Measurements from ENCODE around the gene ITGA11. TPM values are rescaled to one million over a fixed set of nuclear protein-coding genes. Genes with fewer than 3 reads are reported as not detected.

The ITGA11 gene
- total RNA-seq, 4 donors from 2014 or later: 2.5 to 8.4 (median 5.6) TPM

DNA sequence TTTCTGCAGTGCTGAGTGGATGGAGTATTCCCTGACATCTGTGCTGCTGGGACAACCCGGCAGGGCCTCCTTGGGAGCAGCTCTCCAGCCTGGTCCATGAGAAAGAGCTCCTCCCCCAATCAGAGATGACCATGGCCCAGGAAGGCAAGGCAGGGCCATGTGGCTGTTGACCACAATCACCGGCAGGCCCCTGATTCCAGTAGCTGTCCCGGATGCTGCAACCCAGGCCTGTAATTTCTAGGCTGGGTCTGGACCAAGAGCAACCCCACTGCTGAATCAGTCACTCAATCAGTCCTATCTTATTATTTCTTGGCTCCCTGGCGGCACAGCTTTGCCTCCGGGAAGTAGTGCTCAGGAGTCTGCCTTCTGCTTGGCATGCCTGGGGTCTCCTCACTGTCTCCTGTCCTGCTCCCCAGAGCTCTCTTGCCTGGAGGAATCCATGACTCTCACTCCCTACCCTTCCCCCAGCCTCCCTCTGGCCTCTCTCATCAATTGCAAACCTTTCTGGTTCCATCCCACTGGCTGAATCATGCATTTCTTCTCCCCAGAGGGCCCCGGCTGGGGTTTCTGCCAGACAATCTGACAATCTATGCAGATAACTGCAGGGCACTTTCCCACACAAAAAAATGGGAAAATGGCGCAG lies 32.6 kb upstream of the ITGA11 start:
- TF ChIP-seq, protein P1, sequence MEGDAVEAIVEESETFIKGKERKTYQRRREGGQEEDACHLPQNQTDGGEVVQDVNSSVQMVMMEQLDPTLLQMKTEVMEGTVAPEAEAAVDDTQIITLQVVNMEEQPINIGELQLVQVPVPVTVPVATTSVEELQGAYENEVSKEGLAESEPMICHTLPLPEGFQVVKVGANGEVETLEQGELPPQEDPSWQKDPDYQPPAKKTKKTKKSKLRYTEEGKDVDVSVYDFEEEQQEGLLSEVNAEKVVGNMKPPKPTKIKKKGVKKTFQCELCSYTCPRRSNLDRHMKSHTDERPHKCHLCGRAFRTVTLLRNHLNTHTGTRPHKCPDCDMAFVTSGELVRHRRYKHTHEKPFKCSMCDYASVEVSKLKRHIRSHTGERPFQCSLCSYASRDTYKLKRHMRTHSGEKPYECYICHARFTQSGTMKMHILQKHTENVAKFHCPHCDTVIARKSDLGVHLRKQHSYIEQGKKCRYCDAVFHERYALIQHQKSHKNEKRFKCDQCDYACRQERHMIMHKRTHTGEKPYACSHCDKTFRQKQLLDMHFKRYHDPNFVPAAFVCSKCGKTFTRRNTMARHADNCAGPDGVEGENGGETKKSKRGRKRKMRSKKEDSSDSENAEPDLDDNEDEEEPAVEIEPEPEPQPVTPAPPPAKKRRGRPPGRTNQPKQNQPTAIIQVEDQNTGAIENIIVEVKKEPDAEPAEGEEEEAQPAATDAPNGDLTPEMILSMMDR (IDR thresholded peaks at IDR 0.05; ENCODE audit: low read depth): no peak

DNA sequence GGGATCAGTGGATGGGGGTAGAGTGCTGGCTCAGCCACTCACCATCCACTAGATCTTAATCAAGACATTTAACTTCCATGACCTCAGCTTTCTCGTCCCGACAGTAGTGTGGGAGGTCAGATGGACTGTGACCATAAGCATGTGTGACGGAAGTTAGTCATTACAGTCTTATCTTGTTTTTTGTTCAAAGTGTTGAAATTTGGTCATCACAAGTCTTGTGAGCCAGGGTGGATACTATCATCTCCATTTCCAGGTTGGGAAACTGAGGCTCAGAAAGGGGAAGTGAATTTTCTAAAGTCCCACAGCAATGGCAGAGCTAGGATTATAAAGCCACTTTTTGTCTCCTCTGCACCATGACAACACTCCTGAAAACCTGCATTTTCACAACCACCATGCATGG lies 32.0 kb upstream of the ITGA11 start:
- TF ChIP-seq, protein P1 (IDR thresholded peaks at IDR 0.05; ENCODE audit: low read depth): no peak

DNA sequence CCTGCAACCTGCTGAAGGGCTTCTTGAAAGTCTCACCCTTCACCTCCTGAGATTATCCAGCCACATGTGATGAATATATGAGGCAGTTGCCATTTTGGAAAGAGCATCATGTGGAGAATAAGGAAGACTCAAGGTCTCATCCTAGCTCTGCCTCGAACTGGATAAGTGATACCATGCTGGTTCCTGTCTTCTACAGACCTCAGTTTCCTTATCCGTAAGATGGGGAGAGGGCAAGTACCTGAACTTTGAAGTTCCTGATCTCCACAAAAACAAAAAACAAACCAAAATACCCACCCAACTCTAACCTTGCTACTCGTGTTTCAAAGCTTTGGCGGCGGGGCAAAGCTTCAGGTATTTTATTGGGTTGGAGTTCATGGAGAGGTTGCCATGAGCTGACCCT lies 31.5 kb upstream of the ITGA11 start:
- TF ChIP-seq, protein P1 (IDR thresholded peaks at IDR 0.05; ENCODE audit: low read depth): no peak

DNA sequence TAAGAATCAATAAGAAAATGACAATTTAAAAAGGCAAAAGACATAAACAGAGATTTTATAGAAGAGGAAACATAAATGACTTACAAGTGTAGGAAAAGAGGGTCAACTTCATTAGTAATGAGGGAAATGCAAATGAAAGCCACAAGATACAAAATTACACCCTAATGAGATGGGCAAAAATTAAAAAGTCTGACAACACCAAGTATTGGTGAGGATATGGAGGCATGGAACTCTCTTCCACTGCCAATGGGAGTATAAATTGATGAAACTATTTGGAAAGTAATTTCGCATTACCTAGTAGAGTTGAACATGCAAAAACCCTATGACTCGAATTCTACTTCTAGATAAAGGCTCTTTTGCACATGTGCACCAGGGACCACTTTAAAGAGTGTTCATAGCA lies 28.2 kb upstream of the ITGA11 start:
- TF ChIP-seq, protein P1 (IDR thresholded peaks at IDR 0.05; ENCODE audit: low read depth): no peak

DNA sequence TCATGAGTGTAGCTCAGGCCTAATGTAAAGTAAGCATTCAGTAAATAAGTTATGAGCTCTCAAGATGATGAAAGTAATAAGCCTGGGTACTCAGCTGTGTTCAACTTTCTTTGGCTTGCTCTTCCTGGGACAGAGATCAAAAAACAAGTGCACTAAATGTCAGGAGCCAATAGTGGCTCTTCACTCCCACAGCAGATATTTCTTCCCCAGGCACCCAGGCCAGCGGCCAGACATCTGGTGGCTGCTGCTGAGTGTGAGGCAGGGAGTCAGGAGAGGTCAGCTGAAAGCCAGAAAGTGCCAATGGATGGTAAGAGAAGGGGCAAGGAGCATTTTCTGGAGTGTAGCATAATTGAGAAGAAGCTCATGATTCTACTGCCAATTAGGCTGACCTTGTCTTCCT lies 18.2 kb upstream of the ITGA11 start:
- TF ChIP-seq, protein P1 (IDR thresholded peaks at IDR 0.05; ENCODE audit: low read depth): no peak

DNA sequence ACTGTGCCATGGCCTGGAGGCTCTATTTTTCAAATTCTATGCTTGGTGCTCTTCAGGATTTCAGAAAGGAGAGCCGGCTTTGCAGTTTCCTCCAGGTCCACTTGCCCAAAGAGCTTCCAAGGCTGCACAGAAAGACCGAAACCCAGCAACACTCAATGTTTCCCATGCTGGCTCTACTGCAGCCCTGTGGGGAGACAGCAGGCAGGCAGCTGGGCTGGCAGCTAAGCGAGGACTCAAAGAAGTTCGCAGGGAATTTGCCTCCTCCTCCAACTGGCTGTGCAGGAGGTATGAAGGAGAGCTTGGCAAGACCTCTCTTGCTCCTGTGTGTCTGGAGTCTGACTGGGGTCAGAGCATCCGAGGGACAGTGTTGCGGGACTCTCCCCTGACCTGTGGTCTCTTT lies 17.4 kb upstream of the ITGA11 start:
- TF ChIP-seq, protein P1 (IDR thresholded peaks at IDR 0.05; ENCODE audit: low read depth): no peak

DNA sequence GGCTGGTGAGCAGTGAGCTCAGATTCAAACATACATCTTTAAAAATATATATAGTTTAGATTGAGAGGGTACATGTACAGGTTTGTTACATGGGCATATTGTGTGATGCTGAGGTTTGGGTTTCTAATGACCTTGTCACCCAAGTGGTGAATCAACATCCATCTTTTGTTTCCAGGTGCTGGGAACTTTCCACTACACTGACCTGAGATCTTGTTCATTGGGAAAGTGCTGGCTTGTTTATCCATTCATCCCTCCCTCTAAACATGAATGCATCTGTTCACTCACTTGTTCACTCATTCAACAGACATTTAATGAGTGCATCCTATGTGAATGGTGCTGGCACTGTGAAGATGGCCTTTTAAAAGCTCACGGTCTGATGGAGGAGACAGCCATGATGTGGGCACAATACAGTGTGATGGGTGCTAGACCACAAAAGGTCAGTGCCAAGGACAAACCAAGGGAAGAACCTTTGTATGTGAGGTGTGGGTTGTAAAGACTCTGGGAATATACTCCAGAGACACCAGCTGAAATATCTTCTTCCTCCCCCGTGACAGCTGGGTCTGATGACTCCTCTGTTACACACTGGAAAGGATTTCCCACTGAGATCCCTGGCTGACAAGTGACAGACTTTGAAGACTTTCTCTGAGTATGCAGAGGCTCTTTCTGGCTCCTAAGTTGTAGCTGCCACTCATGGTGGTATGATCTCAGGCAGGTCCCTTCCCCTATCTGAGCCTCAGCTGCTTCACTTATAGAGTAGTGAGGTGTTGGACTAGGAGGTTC lies 16.2 kb upstream of the ITGA11 start:
- TF ChIP-seq, protein P1 (IDR thresholded peaks at IDR 0.05; ENCODE audit: low read depth): no peak
